Activated CD4-positive, alpha-beta T cell treated with anti-CD3 and anti-CD28 coated beads, Interleukin-2, amount 50 U/mL, for 24 hours (primary cell): ENCODE results near the gene ST6GALNAC2.
"Not testable (repeated sequence)": the region's sequence is repeated elsewhere in the genome, so short reads cannot be mapped to it uniquely, and the experiment has no call there.

Experiments
- DNase-seq, 2 donors: peaks; one replicate each; pipeline ENCODE4 v3.0.0-alpha.2; 2020; ENCODE audit warnings: low read depth in 1 of 2, low spot score in 1 of 2

Gene ST6GALNAC2

GRCh38 chr17:76585649-76586593 is at the start of gene ST6GALNAC2:
ST6GALNAC2 (minus strand) TSS chr17:76585860; CDS start chr17:76585808, 52 bp downstream.
- no peak for DNase-seq

- DNase-seq, result no peak
Observed at GRCh38 chr17:76635039-76635438, 49.4 kb upstream of the ST6GALNAC2 start.

GRCh38 chr17:76633628-76634328 is 48.1 kb upstream of the ST6GALNAC2 start:
- no peak for DNase-seq

GRCh38 chr17:76631821-76632565 is 46.3 kb upstream of the ST6GALNAC2 start:
- no peak for DNase-seq

GRCh38 chr17:76630151-76630550 is 44.5 kb upstream of the ST6GALNAC2 start:
- DNase-seq, result no peak

- DNase-seq, result no peak
Observed at GRCh38 chr17:76627510-76627909, 41.9 kb upstream of the ST6GALNAC2 start.

- DNase-seq, result no peak
Observed at GRCh38 chr17:76626442-76626841, 40.8 kb upstream of the ST6GALNAC2 start.

GRCh38 chr17:76625496-76625895 is 39.8 kb upstream of the ST6GALNAC2 start:
- no peak for DNase-seq

- peak; percentile 58 to 60 for DNase-seq
Observed at GRCh38 chr17:76623271-76624146, 37.8 kb upstream of the ST6GALNAC2 start.

GRCh38 chr17:76617838-76618237 is 32.2 kb upstream of the ST6GALNAC2 start:
- DNase-seq, result no peak

GRCh38 chr17:76614912-76615617 is 29.4 kb upstream of the ST6GALNAC2 start:
- no peak for DNase-seq

GRCh38 chr17:76614064-76614759 is 28.6 kb upstream of the ST6GALNAC2 start:
- not testable (repeated sequence) for DNase-seq

GRCh38 chr17:76612977-76613851 is 27.6 kb upstream of the ST6GALNAC2 start:
- DNase-seq, result no peak

GRCh38 chr17:76612465-76612864 is 26.8 kb upstream of the ST6GALNAC2 start:
- no peak for DNase-seq

- no peak for DNase-seq
Observed at GRCh38 chr17:76611758-76612157, 26.1 kb upstream of the ST6GALNAC2 start.

GRCh38 chr17:76611080-76611749 is 25.6 kb upstream of the ST6GALNAC2 start:
- not testable (repeated sequence) for DNase-seq

- DNase-seq, result not testable (repeated sequence)
Observed at GRCh38 chr17:76606685-76607084, 21.0 kb upstream of the ST6GALNAC2 start.

- DNase-seq, result no peak
Observed at GRCh38 chr17:76601065-76601464, 15.4 kb upstream of the ST6GALNAC2 start.
